ENCODE results near the gene C10orf53. TPM values are rescaled to one million over a fixed set of nuclear protein-coding genes. Genes with fewer than 3 reads are reported as not detected.

Gene C10orf53
- total RNA-seq, 1 experiment from 2014 or later = not detected

DNA sequence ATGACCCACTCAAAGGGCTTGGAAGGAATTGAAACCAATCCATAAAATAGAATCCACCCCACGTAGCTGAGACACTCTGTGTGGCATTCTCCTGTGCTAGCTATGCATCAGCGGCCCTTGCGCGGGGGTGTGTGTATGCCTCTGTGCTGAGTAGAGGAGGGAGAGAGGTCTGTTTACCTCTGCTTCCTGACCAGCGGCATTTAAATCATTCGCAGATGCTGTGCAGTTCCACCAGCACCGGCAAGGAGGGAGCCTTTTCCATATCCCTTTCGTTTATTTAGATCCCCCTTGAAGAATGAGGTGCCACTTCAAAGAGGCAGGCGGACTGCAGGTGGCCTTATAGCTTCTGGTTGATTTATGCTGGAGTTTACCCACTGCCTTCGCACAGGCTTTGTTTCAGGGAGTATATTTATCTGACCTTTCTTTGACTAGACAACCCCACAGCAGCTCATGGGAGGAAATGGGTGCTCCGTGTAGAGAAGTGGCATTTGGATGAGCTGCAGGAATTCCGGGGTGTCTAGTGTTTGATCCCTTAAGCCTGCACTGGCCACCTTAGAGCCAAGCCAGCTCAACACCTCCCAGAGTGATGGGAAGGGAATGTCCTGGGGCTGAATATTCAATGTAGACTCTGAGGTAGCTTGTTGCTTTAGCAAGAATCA is 11.4 kb downstream of the C10orf53 start:
- TF ChIP-seq TCF7L2 (IDR thresholded peaks at IDR 0.05; ENCODE audit: low read depth, low read length) (no peak), REST (IDR thresholded peaks at IDR 0.05; ENCODE audit: insufficient read depth in 1 of 2, low read depth in 2 of 2, low read length in 1 of 2) (no peak), SIN3A (IDR thresholded peaks at IDR 0.05; ENCODE audit: borderline replicate concordance, insufficient read depth, low read depth, low read length) (no peak), POLR2AphosphoS5 (IDR thresholded peaks at IDR 0.05; ENCODE audit: low read depth, low read length) (no peak)
- TF ChIP-seq, protein P1, sequence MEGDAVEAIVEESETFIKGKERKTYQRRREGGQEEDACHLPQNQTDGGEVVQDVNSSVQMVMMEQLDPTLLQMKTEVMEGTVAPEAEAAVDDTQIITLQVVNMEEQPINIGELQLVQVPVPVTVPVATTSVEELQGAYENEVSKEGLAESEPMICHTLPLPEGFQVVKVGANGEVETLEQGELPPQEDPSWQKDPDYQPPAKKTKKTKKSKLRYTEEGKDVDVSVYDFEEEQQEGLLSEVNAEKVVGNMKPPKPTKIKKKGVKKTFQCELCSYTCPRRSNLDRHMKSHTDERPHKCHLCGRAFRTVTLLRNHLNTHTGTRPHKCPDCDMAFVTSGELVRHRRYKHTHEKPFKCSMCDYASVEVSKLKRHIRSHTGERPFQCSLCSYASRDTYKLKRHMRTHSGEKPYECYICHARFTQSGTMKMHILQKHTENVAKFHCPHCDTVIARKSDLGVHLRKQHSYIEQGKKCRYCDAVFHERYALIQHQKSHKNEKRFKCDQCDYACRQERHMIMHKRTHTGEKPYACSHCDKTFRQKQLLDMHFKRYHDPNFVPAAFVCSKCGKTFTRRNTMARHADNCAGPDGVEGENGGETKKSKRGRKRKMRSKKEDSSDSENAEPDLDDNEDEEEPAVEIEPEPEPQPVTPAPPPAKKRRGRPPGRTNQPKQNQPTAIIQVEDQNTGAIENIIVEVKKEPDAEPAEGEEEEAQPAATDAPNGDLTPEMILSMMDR (IDR thresholded peaks at IDR 0.05) = no peak
- intact Hi-C loops (cut with micrococcal nuclease; ENCODE audit: unreplicated experiment) (no loop called here), in situ Hi-C loops (cut with HindIII; ENCODE audit: low pct_unique_long_range_greater_than_20kb, low sequenced_read_pairs) (no loop called here)
- Histone ChIP-seq H3K27me3 (ENCODE audit: control insufficient read depth, insufficient read depth, low read length) (peaks cover 20% of the 10 kb centered on the region), H3K4me3 (ENCODE audit: low read depth in 2 of 2, low read length in 2 of 2) (no peak overlapping the region), H3K9me3 (ENCODE audit: control insufficient read depth, insufficient read depth, low read depth, low read length) (no peaks in the 10 kb centered on the region), H3K4me1 (ENCODE audit: control insufficient read depth, insufficient read depth, low read length) (no peaks in the 10 kb centered on the region), H3K36me3 (ENCODE audit: control insufficient read depth, insufficient read depth, low read length) (no peaks in the 10 kb centered on the region), H3K27ac (ENCODE audit: low read length) (no peak overlapping the region)
- ATAC-seq (no peak), DNase-seq (ENCODE audit: low read depth, low spot score) (no peak)
- no TSS peak for BruUV-seq (replicated peaks)
- POLR2A ChIA-PET = no interaction called here
- CTCF ChIA-PET = no interaction called here

DNA sequence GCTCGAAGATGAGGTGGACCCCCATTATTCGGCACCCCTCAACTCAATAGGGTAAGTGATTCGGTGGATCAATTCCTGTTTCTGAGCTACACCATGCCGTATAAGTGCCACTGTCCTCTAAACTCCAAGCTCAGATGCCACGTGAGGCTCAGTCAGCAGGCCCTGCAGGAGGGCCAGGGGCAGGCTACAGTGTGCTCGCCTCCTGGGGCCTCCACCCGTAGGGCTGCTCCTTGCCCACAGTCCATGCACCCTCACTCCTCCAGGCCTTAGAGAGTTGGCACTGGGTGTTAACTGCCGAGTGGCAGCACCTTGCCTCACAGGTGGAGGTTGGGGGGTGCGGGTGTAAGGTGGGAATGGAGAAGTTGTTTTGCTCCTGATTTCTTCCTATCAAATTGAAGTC is 12.1 kb downstream of the C10orf53 start:
- BruUV-seq (replicated peaks) = no TSS peak
- H3K27me3 ChIP-seq (ENCODE audit: control insufficient read depth, insufficient read depth, low read length) = peaks cover 22% of the 10 kb centered on the region
- CTCF ChIA-PET = no interaction called here

More for the DNA sequence above, 12.1 kb downstream of the C10orf53 start:
- Histone ChIP-seq H3K27ac (ENCODE audit: low read length) (no peak overlapping the region), H3K9me3 (ENCODE audit: control insufficient read depth, insufficient read depth, low read depth, low read length) (no peaks in the 10 kb centered on the region), H3K4me1 (ENCODE audit: control insufficient read depth, insufficient read depth, low read length) (no peaks in the 10 kb centered on the region), H3K36me3 (ENCODE audit: control insufficient read depth, insufficient read depth, low read length) (no peaks in the 10 kb centered on the region), H3K4me3 (ENCODE audit: low read depth in 2 of 2, low read length in 2 of 2) (no peak overlapping the region)
- intact Hi-C loops (cut with micrococcal nuclease; ENCODE audit: unreplicated experiment) (no loop called here), in situ Hi-C loops (cut with HindIII; ENCODE audit: low pct_unique_long_range_greater_than_20kb, low sequenced_read_pairs) (no loop called here)
- TF ChIP-seq TCF7L2 (IDR thresholded peaks at IDR 0.05; ENCODE audit: low read depth, low read length) (no peak), REST (IDR thresholded peaks at IDR 0.05; ENCODE audit: insufficient read depth in 1 of 2, low read depth in 2 of 2, low read length in 1 of 2) (no peak), SIN3A (IDR thresholded peaks at IDR 0.05; ENCODE audit: borderline replicate concordance, insufficient read depth, low read depth, low read length) (no peak), POLR2AphosphoS5 (IDR thresholded peaks at IDR 0.05; ENCODE audit: low read depth, low read length) (no peak)
- TF ChIP-seq, protein P1 (IDR thresholded peaks at IDR 0.05) = no peak
- ATAC-seq (no peak), DNase-seq (ENCODE audit: low read depth, low spot score) (no peak)
- POLR2A ChIA-PET = no interaction called here

Measured in Panc1 (cell line).